Panc1 (cell line): ENCODE results near the gene SULF2. TPM values are rescaled to one million over a fixed set of nuclear protein-coding genes. Genes with fewer than 3 reads are reported as not detected.

Experiments used
- ATAC-seq: fragments of 200-7000 bp; cut with Tn5 transposase; 2 replicates; pipeline ENCODE4 v1.9.1; 2020; ENCODE audit warnings: mild to moderate bottlenecking, moderate library complexity
- BruUV-seq: library from RNA; stranded (reverse); fragments of 400-500 nt; replicated peaks from 2 replicates; lab custom pipeline; 2021; lab: Mats Ljungman, UMichigan
- CTCF ChIA-PET: fragments of 300-600 bp; sonication (Branson Sonifier 250); formaldehyde crosslinking; loops from one replicate; lab custom pipeline; 2022; ENCODE audit warnings: antibody characterized with exemption; lab: Charles Lee
- POLR2A ChIA-PET: fragments of 300-600 bp; sonication (Branson Sonifier 250); formaldehyde crosslinking; loops from one replicate; lab custom pipeline; 2022; ENCODE audit warnings: antibody characterized with exemption; lab: Charles Lee
- DNase-seq: peaks from one replicate; pipeline ENCODE4 v3.0.0-alpha.2; 2010; ENCODE audit warnings: low read depth, low spot score
- H3K27ac ChIP-seq: 2 replicates; pipeline ENCODE4 v1.5.1; 2011; ENCODE audit warnings: mild to moderate bottlenecking, low read length, inconsistent platforms
- H3K27me3 ChIP-seq: fragments of 200-500 bp; sonication (Bioruptor generic); 2 replicates; pipeline ENCODE4 v1.6.0; 2014; ENCODE audit warnings: low read length, inconsistent platforms; ENCODE audit not compliant: control insufficient read depth, insufficient read depth
- H3K36me3 ChIP-seq: fragments of 200-500 bp; sonication (Bioruptor generic); 2 replicates; pipeline ENCODE4 v1.5.1; 2014; ENCODE audit warnings: inconsistent platforms, mild to moderate bottlenecking, low read length, moderate library complexity; ENCODE audit not compliant: control insufficient read depth, insufficient read depth
- H3K4me1 ChIP-seq: 2 replicates; pipeline ENCODE4 v1.5.1; 2011; ENCODE audit warnings: inconsistent platforms, mild to moderate bottlenecking, low read length, moderate library complexity; ENCODE audit not compliant: control insufficient read depth, insufficient read depth
- H3K4me3 ChIP-seq, 2 experiments: 2 replicates each; pipeline ENCODE4 v1.5.1; 2011 to 2012; ENCODE audit warnings: low read depth in 2 of 2, low read length in 2 of 2, mild to moderate bottlenecking in 2 of 2, inconsistent platforms in 1 of 2, moderate library complexity in 1 of 2
- H3K9me3 ChIP-seq: fragments of 200-500 bp; sonication (Bioruptor generic); 2 replicates; pipeline ENCODE4 v1.5.1; 2014; ENCODE audit warnings: low read depth, mild to moderate bottlenecking, inconsistent platforms, low read length, moderate library complexity; ENCODE audit not compliant: control insufficient read depth, insufficient read depth
- POLR2AphosphoS5 ChIP-seq: IDR thresholded peaks from 2 replicates; pipeline ENCODE4 v1.6.1; 2012; ENCODE audit warnings: mild to moderate bottlenecking, low read depth, low read length, moderate library complexity
- SIN3A ChIP-seq: IDR thresholded peaks from 2 replicates; pipeline ENCODE4 v1.6.1; 2012; ENCODE audit warnings: low read depth, mild to moderate bottlenecking, low read length, moderate library complexity, borderline replicate concordance; ENCODE audit not compliant: insufficient read depth
- TCF7L2 ChIP-seq: IDR thresholded peaks from 2 replicates; pipeline ENCODE4 v1.6.1; 2011; ENCODE audit warnings: mild to moderate bottlenecking, low read depth, low read length, inconsistent platforms
- in situ Hi-C: cut with HindIII; loops from 2 replicates; pipeline ENCODE4 v1.10.0; 2016; ENCODE audit warnings: low sequenced_read_pairs, low pct_unique_long_range_greater_than_20kb
- intact Hi-C: fragments of 100-400 bp; cut with micrococcal nuclease; formaldehyde crosslinking; loops from one replicate; pipeline ENCODE4 v1.10.0; 2022; ENCODE audit not compliant: unreplicated experiment
- total RNA-seq: library from RNA; stranded (reverse); gene quantifications from one replicate; pipeline ENCODE4 v1.2.1, GENCODE V29; 2021; ENCODE audit not compliant: unreplicated experiment
- TF ChIP-seq, protein P1 (sequence below), 2 experiments: IDR thresholded peaks; 2 replicates each; pipeline ENCODE4 v1.6.1; 2011 to 2012; ENCODE audit warnings: low read depth in 2 of 2, control low read depth in 1 of 2, low read length in 1 of 2, mild to moderate bottlenecking in 1 of 2, moderate library complexity in 1 of 2; ENCODE audit not compliant: insufficient read depth in 1 of 2
- TF ChIP-seq, protein P2 (sequence below): fragments of 450-650 bp; IDR thresholded peaks from 2 replicates; pipeline ENCODE4 v1.5.1; 2017; ENCODE audit warnings: mild to moderate bottlenecking

Gene SULF2
- total RNA-seq, 1 experiment from 2014 or later: 1.4 TPM

DNA sequence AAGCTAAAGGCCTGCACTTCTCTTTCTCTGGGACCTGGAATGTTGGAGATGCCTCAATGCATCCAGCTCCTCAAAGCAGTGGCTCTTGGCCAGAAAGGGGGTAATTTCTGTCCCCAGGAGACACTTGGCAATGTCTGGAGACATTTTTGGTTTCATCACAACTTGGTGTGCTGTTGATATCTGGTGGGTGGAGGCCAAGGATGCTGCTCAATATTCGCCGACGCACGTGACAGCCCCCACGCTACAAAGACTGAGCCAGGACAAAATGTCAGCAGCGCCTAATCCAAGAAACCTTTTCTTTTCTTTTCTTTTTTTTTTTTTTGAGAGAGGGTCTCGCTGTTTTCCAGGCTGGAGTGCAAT is 79.8 kb downstream of the SULF2 start:
- TF ChIP-seq, protein P1, sequence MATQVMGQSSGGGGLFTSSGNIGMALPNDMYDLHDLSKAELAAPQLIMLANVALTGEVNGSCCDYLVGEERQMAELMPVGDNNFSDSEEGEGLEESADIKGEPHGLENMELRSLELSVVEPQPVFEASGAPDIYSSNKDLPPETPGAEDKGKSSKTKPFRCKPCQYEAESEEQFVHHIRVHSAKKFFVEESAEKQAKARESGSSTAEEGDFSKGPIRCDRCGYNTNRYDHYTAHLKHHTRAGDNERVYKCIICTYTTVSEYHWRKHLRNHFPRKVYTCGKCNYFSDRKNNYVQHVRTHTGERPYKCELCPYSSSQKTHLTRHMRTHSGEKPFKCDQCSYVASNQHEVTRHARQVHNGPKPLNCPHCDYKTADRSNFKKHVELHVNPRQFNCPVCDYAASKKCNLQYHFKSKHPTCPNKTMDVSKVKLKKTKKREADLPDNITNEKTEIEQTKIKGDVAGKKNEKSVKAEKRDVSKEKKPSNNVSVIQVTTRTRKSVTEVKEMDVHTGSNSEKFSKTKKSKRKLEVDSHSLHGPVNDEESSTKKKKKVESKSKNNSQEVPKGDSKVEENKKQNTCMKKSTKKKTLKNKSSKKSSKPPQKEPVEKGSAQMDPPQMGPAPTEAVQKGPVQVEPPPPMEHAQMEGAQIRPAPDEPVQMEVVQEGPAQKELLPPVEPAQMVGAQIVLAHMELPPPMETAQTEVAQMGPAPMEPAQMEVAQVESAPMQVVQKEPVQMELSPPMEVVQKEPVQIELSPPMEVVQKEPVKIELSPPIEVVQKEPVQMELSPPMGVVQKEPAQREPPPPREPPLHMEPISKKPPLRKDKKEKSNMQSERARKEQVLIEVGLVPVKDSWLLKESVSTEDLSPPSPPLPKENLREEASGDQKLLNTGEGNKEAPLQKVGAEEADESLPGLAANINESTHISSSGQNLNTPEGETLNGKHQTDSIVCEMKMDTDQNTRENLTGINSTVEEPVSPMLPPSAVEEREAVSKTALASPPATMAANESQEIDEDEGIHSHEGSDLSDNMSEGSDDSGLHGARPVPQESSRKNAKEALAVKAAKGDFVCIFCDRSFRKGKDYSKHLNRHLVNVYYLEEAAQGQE (IDR thresholded peaks at IDR 0.05; ENCODE audit: insufficient read depth in 1 of 2, low read depth in 2 of 2, low read length in 1 of 2): no peak
- TF ChIP-seq, protein P2, sequence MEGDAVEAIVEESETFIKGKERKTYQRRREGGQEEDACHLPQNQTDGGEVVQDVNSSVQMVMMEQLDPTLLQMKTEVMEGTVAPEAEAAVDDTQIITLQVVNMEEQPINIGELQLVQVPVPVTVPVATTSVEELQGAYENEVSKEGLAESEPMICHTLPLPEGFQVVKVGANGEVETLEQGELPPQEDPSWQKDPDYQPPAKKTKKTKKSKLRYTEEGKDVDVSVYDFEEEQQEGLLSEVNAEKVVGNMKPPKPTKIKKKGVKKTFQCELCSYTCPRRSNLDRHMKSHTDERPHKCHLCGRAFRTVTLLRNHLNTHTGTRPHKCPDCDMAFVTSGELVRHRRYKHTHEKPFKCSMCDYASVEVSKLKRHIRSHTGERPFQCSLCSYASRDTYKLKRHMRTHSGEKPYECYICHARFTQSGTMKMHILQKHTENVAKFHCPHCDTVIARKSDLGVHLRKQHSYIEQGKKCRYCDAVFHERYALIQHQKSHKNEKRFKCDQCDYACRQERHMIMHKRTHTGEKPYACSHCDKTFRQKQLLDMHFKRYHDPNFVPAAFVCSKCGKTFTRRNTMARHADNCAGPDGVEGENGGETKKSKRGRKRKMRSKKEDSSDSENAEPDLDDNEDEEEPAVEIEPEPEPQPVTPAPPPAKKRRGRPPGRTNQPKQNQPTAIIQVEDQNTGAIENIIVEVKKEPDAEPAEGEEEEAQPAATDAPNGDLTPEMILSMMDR: no peak
- no peak for TF ChIP-seq SIN3A
- TF ChIP-seq POLR2AphosphoS5: no peak
- TF ChIP-seq TCF7L2: no peak
- H3K4me3 ChIP-seq: no peak overlapping the region
- in situ Hi-C loops (no loop called here), intact Hi-C loops (no loop called here)
- ATAC-seq: no peak
- no peak overlapping the region for H3K27ac ChIP-seq
- ChIA-PET CTCF (no interaction called here), POLR2A (interaction anchor here (1.0 kb wide), 1 partner anchor 16 kb away, joined by 4 read pairs; no protein-coding TSS in a partner anchor)
- no peaks in the 10 kb centered on the region for H3K36me3 ChIP-seq
- H3K4me1 ChIP-seq: no peaks in the 10 kb centered on the region; the same call in 1 of the 2 replicates
- BruUV-seq: no TSS peak
- H3K9me3 ChIP-seq: no peaks in the 10 kb centered on the region
- DNase-seq: no peak
- H3K27me3 ChIP-seq: peaks cover 2% of the 10 kb centered on the region; the same call in 1 of the 2 replicates

DNA sequence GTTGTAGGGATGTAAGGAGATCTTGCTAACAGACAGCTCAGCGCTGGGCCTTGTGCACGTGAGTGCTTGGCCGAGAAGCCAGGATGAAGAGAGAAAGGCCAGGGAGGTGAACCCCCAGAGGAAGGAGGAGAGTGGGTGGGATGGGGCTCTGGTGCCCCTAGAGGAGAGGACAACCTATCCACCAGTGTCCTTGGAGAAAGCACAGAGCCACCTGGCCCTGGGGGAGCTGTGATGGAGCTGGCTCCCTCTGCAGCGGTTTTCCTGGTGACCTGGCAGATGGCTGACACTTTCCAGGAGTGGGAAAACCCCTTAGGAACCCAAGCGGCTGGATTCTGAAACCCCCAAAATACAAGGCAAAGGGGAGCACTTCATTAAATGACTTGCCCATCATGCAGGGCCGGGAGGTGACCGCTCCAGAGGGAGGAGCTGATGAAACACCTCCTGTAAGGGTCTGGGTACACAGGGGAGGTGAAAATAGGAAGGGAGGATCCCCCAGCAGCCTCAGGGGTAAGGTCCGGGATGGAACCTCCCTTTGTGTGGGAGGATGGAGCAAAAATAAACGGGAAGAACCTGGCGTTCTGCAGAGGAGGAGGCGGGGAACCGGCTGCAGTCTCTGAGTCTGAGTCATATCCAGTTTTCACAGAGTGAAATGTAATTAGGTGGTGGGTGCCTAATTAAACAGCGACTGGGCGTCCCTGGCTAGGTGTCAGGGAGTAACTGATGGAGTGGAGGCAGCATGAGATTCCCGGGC is 80.4 kb downstream of the SULF2 start:
- BruUV-seq: no TSS peak
- Histone ChIP-seq H3K9me3 (no peaks in the 10 kb centered on the region), H3K36me3 (no peaks in the 10 kb centered on the region), H3K4me1 (no peaks in the 10 kb centered on the region; the same call in 1 of the 2 replicates), H3K27me3 (peaks cover 2% of the 10 kb centered on the region; the same call in 1 of the 2 replicates), H3K27ac (no peak overlapping the region), H3K4me3 (no peak overlapping the region)
- ChIA-PET POLR2A (interaction anchor here (0.6 to 1.0 kb wide), 2 partner anchors 16 to 352 kb away, joined by 4 to 5 read pairs; no protein-coding TSS in a partner anchor), CTCF (no interaction called here)
- intact Hi-C loops: no loop called here
- DNase-seq (no peak), ATAC-seq (0 out of 2 replicates have a peak, but pooled peaks have one; percentile 40)
- in situ Hi-C loops: no loop called here
- TF ChIP-seq SIN3A (no peak), TCF7L2 (no peak), POLR2AphosphoS5 (no peak)
- TF ChIP-seq, protein P2: no peak
- TF ChIP-seq, protein P1 (IDR thresholded peaks at IDR 0.05; ENCODE audit: insufficient read depth in 1 of 2, low read depth in 2 of 2, low read length in 1 of 2): no peak
